ENCODE data around the gene GLB1L2.

Gene GLB1L2

GRCh38 chr11:134425413-134425812 lies 93.6 kb downstream of the GLB1L2 start:
- DNase-seq (ENCODE audit: extremely low read depth, insufficient read length): no peak
- no peak overlapping the region for H3K4me3 ChIP-seq (replicated peaks; ENCODE audit: low read depth, low read length)
- no peaks in the 10 kb centered on the region for H3K36me3 ChIP-seq (ENCODE audit: control insufficient read depth, insufficient read depth, low read length)
- peaks cover 3% of the 10 kb centered on the region for H3K27me3 ChIP-seq (replicated peaks; ENCODE audit: control insufficient read depth, insufficient read depth, low read length)
- TF ChIP-seq, protein P1, sequence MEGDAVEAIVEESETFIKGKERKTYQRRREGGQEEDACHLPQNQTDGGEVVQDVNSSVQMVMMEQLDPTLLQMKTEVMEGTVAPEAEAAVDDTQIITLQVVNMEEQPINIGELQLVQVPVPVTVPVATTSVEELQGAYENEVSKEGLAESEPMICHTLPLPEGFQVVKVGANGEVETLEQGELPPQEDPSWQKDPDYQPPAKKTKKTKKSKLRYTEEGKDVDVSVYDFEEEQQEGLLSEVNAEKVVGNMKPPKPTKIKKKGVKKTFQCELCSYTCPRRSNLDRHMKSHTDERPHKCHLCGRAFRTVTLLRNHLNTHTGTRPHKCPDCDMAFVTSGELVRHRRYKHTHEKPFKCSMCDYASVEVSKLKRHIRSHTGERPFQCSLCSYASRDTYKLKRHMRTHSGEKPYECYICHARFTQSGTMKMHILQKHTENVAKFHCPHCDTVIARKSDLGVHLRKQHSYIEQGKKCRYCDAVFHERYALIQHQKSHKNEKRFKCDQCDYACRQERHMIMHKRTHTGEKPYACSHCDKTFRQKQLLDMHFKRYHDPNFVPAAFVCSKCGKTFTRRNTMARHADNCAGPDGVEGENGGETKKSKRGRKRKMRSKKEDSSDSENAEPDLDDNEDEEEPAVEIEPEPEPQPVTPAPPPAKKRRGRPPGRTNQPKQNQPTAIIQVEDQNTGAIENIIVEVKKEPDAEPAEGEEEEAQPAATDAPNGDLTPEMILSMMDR (IDR thresholded peaks at IDR 0.05; ENCODE audit: insufficient read depth, low read length, poor library complexity, severe bottlenecking): no peak

Measured in GM06990 (cell line).